GM21576 (cell line): ENCODE results near the gene RNF213.

ENCODE experiments used
- ATAC-seq: cut with Tn5 transposase; IDR thresholded peaks from one replicate; pipeline ENCODE4 v1.9.1; 2021; ENCODE audit warnings: mild to moderate bottlenecking, moderate library complexity; ENCODE audit not compliant: unreplicated experiment

RNF213 gene

GRCh38 chr17:80414508-80414802 is 153.8 kb downstream of the RNF213 start:
- ATAC-seq, result peak; percentile 12

- peak; percentile 84 for ATAC-seq
These were observed 154.4 kb downstream of the RNF213 start, which contains the start of gene ENDOV for GRCh38 chr17:80414803-80415625. ENDOV (plus strand) TSS chr17:80415167; CDS start chr17:80415195, 28 bp downstream.

- peak; percentile 3 for ATAC-seq
These were observed 155.0 kb downstream of the RNF213 start for GRCh38 chr17:80415626-80416137.

- no peak for ATAC-seq
These were observed 155.7 kb downstream of the RNF213 start for GRCh38 chr17:80416260-80416939.

GRCh38 chr17:80416940-80417293 is 156.3 kb downstream of the RNF213 start:
- no peak for ATAC-seq

- ATAC-seq, result no peak
These were observed 157.9 kb downstream of the RNF213 start for GRCh38 chr17:80418589-80418988.

- ATAC-seq, result no peak
These were observed 158.6 kb downstream of the RNF213 start for GRCh38 chr17:80419255-80419654.

GRCh38 chr17:80421381-80422090 is 160.9 kb downstream of the RNF213 start:
- ATAC-seq, result no peak

- no peak for ATAC-seq
These were observed 161.6 kb downstream of the RNF213 start for GRCh38 chr17:80422276-80422675.

GRCh38 chr17:80422981-80423380 is 162.3 kb downstream of the RNF213 start:
- ATAC-seq, result no peak

- ATAC-seq, result no peak
These were observed 163.0 kb downstream of the RNF213 start for GRCh38 chr17:80423536-80424225.

GRCh38 chr17:80424261-80424660 is 163.6 kb downstream of the RNF213 start:
- ATAC-seq, result no peak

GRCh38 chr17:80424878-80425765 is 164.5 kb downstream of the RNF213 start:
- no peak for ATAC-seq

- ATAC-seq, result no peak
These were observed 165.3 kb downstream of the RNF213 start for GRCh38 chr17:80425835-80426426.

- no peak for ATAC-seq
These were observed 166.1 kb downstream of the RNF213 start for GRCh38 chr17:80426671-80427326.

GRCh38 chr17:80427366-80428282 is 167.0 kb downstream of the RNF213 start:
- ATAC-seq, result no peak

- ATAC-seq, result no peak
These were observed 167.7 kb downstream of the RNF213 start for GRCh38 chr17:80428363-80428762.

GRCh38 chr17:80428796-80429195 is 168.1 kb downstream of the RNF213 start:
- no peak for ATAC-seq
